ENCODE data around the gene PDGFC.

GRCh38 chr4:156998500-156999174, 27.0 kb upstream of the PDGFC start:
- TF ChIP-seq POLR2AphosphoS5 (IDR thresholded peaks at IDR 0.05; ENCODE audit: borderline replicate concordance, low read depth, low read length): no peak
- no peak for TF ChIP-seq EZH2 (IDR thresholded peaks at IDR 0.05)
